ENCODE measurements around the gene OGG1.
"Not testable (repeated sequence)": the region's sequence is repeated elsewhere in the genome, so short reads cannot be mapped to it uniquely, and the experiment has no call there.

Gene OGG1

GRCh38 chr3:9765865-9766264, 16.1 kb downstream of the OGG1 start:
- DNase-seq (ENCODE audit: low spot score): no peak

- no peak for DNase-seq (ENCODE audit: low spot score)
Observed at GRCh38 chr3:9767418-9767817, 17.7 kb downstream of the OGG1 start.

GRCh38 chr3:9768141-9768775, 18.5 kb downstream of the OGG1 start:
- DNase-seq (ENCODE audit: low spot score): no peak

GRCh38 chr3:9769012-9769411, 19.3 kb downstream of the OGG1 start:
- no peak for DNase-seq (ENCODE audit: low spot score)

- DNase-seq (ENCODE audit: low spot score): no peak
Observed at GRCh38 chr3:9769426-9770275, 19.9 kb downstream of the OGG1 start, which contains the start of gene CAMK1. Gene CAMK1, minus strand, starts transcription at chr3:9769947. Its CDS starts 2,198 bp downstream, at chr3:9767749.

- peak; percentile 60 for DNase-seq (ENCODE audit: low spot score)
Observed at GRCh38 chr3:9770276-9770812, 20.6 kb downstream of the OGG1 start.

- DNase-seq (ENCODE audit: low spot score): not testable (repeated sequence)
Observed at GRCh38 chr3:9771007-9771406, 21.3 kb downstream of the OGG1 start.

- DNase-seq (ENCODE audit: low spot score): no peak
Observed at GRCh38 chr3:9776896-9777693, 27.3 kb downstream of the OGG1 start.

- DNase-seq (ENCODE audit: low spot score): no peak
Observed at GRCh38 chr3:9777694-9778021, 27.9 kb downstream of the OGG1 start.

- DNase-seq (ENCODE audit: low spot score): no peak
Observed at GRCh38 chr3:9778143-9779074, 28.7 kb downstream of the OGG1 start.

GRCh38 chr3:9779075-9779593, 29.4 kb downstream of the OGG1 start:
- DNase-seq (ENCODE audit: low spot score): no peak

- DNase-seq (ENCODE audit: low spot score): peak; percentile 90
Observed at GRCh38 chr3:9779721-9780457, 30.1 kb downstream of the OGG1 start.

GRCh38 chr3:9780458-9780812, 30.7 kb downstream of the OGG1 start:
- no peak for DNase-seq (ENCODE audit: low spot score)

GRCh38 chr3:9780910-9781309, 31.2 kb downstream of the OGG1 start:
- no peak for DNase-seq (ENCODE audit: low spot score)

GRCh38 chr3:9781551-9781950, 31.8 kb downstream of the OGG1 start:
- DNase-seq (ENCODE audit: low spot score): no peak

- DNase-seq (ENCODE audit: low spot score): no peak
Observed at GRCh38 chr3:9781978-9782603, 32.3 kb downstream of the OGG1 start.

- DNase-seq (ENCODE audit: low spot score): no peak
Observed at GRCh38 chr3:9782770-9783169, 33.0 kb downstream of the OGG1 start.

- no peak for DNase-seq (ENCODE audit: low spot score)
Observed at GRCh38 chr3:9783954-9784353, 34.2 kb downstream of the OGG1 start.

- no peak for DNase-seq (ENCODE audit: low spot score)
Observed at GRCh38 chr3:9784965-9785364, 35.2 kb downstream of the OGG1 start.

- no peak for DNase-seq (ENCODE audit: low spot score)
Observed at GRCh38 chr3:9785602-9786001, 35.9 kb downstream of the OGG1 start.

All from pons (tissue), 1 donor.